PC-3 (cell line): ENCODE measurements around the gene RPL35.

Source experiments
- EZH2 ChIP-seq: fragments of 300-600 bp; sonication (generic); IDR thresholded peaks from one replicate; pipeline ENCODE4 v1.6.1; 2017; ENCODE audit warnings: antibody characterized with exemption, mild to moderate bottlenecking, low read length; ENCODE audit not compliant: unreplicated experiment
- EZH2phosphoT487 ChIP-seq: fragments of 300-600 bp; sonication (generic); IDR thresholded peaks from 2 replicates; pipeline ENCODE4 v1.6.1; 2018; ENCODE audit warnings: mild to moderate bottlenecking, antibody characterized with exemption, low read length, borderline replicate concordance
- TF ChIP-seq, protein P1 (sequence below): fragments of 300-600 bp; sonication (generic); conservative IDR thresholded peaks from 2 replicates; pipeline ENCODE4 v1.5.1; 2017; ENCODE audit warnings: antibody characterized with exemption, low read depth, mild to moderate bottlenecking, low read length

DNA sequence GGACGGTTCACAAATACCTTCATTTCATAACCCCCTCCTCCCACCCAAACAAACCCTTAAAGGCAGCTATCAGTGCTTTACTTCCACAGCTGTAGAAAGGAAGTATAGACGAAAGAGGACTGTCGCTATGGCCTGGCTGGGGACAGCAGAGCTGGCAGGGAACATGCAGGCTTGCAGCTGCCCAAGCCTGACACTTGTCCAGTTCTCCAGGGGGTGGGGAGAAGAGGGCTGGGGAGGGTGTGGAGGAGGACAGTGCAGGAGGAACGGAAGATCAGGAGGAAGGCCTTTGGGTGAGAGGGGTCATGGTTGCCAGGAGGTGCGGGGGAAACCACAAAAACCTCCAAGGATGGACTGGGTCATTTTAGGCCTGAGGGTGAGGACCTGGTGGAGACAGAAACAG lies 26.1 kb upstream of the RPL35 start:
- TF ChIP-seq, protein P1, sequence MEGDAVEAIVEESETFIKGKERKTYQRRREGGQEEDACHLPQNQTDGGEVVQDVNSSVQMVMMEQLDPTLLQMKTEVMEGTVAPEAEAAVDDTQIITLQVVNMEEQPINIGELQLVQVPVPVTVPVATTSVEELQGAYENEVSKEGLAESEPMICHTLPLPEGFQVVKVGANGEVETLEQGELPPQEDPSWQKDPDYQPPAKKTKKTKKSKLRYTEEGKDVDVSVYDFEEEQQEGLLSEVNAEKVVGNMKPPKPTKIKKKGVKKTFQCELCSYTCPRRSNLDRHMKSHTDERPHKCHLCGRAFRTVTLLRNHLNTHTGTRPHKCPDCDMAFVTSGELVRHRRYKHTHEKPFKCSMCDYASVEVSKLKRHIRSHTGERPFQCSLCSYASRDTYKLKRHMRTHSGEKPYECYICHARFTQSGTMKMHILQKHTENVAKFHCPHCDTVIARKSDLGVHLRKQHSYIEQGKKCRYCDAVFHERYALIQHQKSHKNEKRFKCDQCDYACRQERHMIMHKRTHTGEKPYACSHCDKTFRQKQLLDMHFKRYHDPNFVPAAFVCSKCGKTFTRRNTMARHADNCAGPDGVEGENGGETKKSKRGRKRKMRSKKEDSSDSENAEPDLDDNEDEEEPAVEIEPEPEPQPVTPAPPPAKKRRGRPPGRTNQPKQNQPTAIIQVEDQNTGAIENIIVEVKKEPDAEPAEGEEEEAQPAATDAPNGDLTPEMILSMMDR = no peak
- TF ChIP-seq EZH2phosphoT487 (no peak), EZH2 (no peak)
